ENCODE measurements around the gene ATP1A1. TPM values are rescaled to one million over a fixed set of nuclear protein-coding genes. Genes with fewer than 3 reads are reported as not detected.

The ATP1A1 gene
- total and polyA plus RNA-seq, 9 of the 15 experiments (the other 6 are each of a cell fraction or from before 2014, with no cell fraction given), result 99.3 to 513 (median 234) TPM

GRCh38 chr1:116413414-116413813 lies 40.4 kb downstream of the ATP1A1 start:
- TF ChIP-seq SIRT6 (IDR thresholded peaks at IDR 0.05; ENCODE audit: low read depth, low read length) (no peak), NFYB (IDR thresholded peaks at IDR 0.05; ENCODE audit: extremely low read depth, insufficient read length) (no peak), MGA (IDR thresholded peaks at IDR 0.05) (no peak), ZNF274 (IDR thresholded peaks at IDR 0.05; ENCODE audit: borderline replicate concordance, low read depth, low read length) (no peak), RBM15 (IDR thresholded peaks at IDR 0.05; ENCODE audit: insufficient read depth, low read length) (no peak), SMAD4 (CRISPR knock-in tag; conservative IDR thresholded peaks at IDR 0.05) (no peak)
- TF ChIP-seq, protein P1, sequence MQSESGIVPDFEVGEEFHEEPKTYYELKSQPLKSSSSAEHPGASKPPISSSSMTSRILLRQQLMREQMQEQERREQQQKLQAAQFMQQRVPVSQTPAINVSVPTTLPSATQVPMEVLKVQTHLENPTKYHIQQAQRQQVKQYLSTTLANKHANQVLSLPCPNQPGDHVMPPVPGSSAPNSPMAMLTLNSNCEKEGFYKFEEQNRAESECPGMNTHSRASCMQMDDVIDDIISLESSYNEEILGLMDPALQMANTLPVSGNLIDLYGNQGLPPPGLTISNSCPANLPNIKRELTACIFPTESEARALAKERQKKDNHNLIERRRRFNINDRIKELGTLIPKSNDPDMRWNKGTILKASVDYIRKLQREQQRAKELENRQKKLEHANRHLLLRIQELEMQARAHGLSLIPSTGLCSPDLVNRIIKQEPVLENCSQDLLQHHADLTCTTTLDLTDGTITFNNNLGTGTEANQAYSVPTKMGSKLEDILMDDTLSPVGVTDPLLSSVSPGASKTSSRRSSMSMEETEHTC (IDR thresholded peaks at IDR 0.05), result no peak
- CTCF ChIA-PET (ENCODE audit: low intra/inter-chr PET ratio), result no interaction called here
- intact Hi-C loops (cut with micrococcal nuclease), result no loop called here

More at GRCh38 chr1:116413414-116413813, 40.4 kb downstream of the ATP1A1 start:
- no peaks in the 10 kb centered on the region for H3K9me1 ChIP-seq (ENCODE audit: control insufficient read depth, insufficient read depth, low read length)
- no peak overlapping the region for H3K4me3 ChIP-seq
- no peak for DNase-seq (ENCODE audit: extremely low read depth in 1 of 4, low spot score in 3 of 4)
- peak overlapping the region; percentile 23 for H2AFZ ChIP-seq (ENCODE audit: low read depth, low read length)
- H3K9ac ChIP-seq (ENCODE audit: insufficient read depth in 1 of 2, low read depth in 2 of 2, low read length in 2 of 2), result no peak overlapping the region
- H3K36me3 ChIP-seq (ENCODE audit: control insufficient read depth, insufficient read depth, low read length), result no peaks in the 10 kb centered on the region; the same call in 2 of the 3 replicates
- peaks cover 45 to 89% of the 10 kb centered on the region in 2 experiments for H3K4me1 ChIP-seq (replicated peaks in 1 of 2; ENCODE audit: control insufficient read depth in 2 of 2, insufficient read depth in 2 of 2, low read length in 2 of 2)
- no peak overlapping the region for H3K27ac ChIP-seq (ENCODE audit: extremely low read depth, low read depth, low read length)
- POLR2A ChIA-PET, result interaction anchor here (3.2 kb wide), 1 partner anchor 12 kb away, joined by 13 read pairs; no protein-coding TSS in a partner anchor
- WGBS (ENCODE audit: insufficient coverage, low coverage, missing lambda C conversion rate), result 76% methylated on average over 2 of the region's 2 CpGs
- ATAC-seq, result no peak
- no peaks in the 10 kb centered on the region for H3K9me3 ChIP-seq (replicated peaks; ENCODE audit: control insufficient read depth, insufficient read depth, low read depth, low read length)
- no peaks in the 10 kb centered on the region for H4K20me1 ChIP-seq (replicated peaks; ENCODE audit: control insufficient read depth, insufficient read depth, low read length)
- peaks cover 10% of the 10 kb centered on the region; the same call in 2 of the 3 replicates for H3K79me2 ChIP-seq (ENCODE audit: control insufficient read depth, insufficient read depth, low read length)
- in situ Hi-C loops (cut with MboI), result no loop called here
- no peak for FAIRE-seq
- no peaks in the 10 kb centered on the region for H3K27me3 ChIP-seq (ENCODE audit: control insufficient read depth in 2 of 2, insufficient read depth in 2 of 2, low read length in 2 of 2)
- BruUV-seq (replicated peaks), result no TSS peak
- H3K4me2 ChIP-seq (ENCODE audit: insufficient read depth, low read length), result no peak overlapping the region
